ENCODE measurements around the gene MRPL14. TPM values are rescaled to one million over a fixed set of nuclear protein-coding genes. Genes with fewer than 3 reads are reported as not detected.

The MRPL14 gene
- total RNA-seq, 4 donors from 2014 or later: 45.7 to 74.3 (median 52.0) TPM

GRCh38 chr6:44169886-44170570 is 42.8 kb upstream of the MRPL14 start:
- TF ChIP-seq, protein P1, sequence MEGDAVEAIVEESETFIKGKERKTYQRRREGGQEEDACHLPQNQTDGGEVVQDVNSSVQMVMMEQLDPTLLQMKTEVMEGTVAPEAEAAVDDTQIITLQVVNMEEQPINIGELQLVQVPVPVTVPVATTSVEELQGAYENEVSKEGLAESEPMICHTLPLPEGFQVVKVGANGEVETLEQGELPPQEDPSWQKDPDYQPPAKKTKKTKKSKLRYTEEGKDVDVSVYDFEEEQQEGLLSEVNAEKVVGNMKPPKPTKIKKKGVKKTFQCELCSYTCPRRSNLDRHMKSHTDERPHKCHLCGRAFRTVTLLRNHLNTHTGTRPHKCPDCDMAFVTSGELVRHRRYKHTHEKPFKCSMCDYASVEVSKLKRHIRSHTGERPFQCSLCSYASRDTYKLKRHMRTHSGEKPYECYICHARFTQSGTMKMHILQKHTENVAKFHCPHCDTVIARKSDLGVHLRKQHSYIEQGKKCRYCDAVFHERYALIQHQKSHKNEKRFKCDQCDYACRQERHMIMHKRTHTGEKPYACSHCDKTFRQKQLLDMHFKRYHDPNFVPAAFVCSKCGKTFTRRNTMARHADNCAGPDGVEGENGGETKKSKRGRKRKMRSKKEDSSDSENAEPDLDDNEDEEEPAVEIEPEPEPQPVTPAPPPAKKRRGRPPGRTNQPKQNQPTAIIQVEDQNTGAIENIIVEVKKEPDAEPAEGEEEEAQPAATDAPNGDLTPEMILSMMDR (IDR thresholded peaks at IDR 0.05): no peak
- no peak for TF ChIP-seq POLR2A (IDR thresholded peaks at IDR 0.05)
- no peak overlapping the region for H3K4me3 ChIP-seq (ENCODE audit: low read depth, poor library complexity, severe bottlenecking)
- WGBS, 2 donors: 71 to 79% methylated on average over 10 of the region's 10 CpGs
- intact Hi-C loops (cut with DNase I; ENCODE audit: low total_unique reads): loop anchor here (5.0 kb wide), 2 partner anchors 67 to 87 kb away; partner anchors contain the start of gene SLC35B2
- no peak for DNase-seq (ENCODE audit: low spot score in 2 of 2)

GRCh38 chr6:44169154-44169553 is 41.9 kb upstream of the MRPL14 start:
- peak in 1 of 2 donors; percentile 58 for DNase-seq (ENCODE audit: low spot score in 2 of 2)
- WGBS, 2 donors: 35% methylated on average over 9 of the region's 9 CpGs
- H3K4me3 ChIP-seq (ENCODE audit: low read depth, poor library complexity, severe bottlenecking): no peak overlapping the region
- intact Hi-C loops (cut with DNase I; ENCODE audit: low total_unique reads): no loop called here
- TF ChIP-seq, protein P1 (IDR thresholded peaks at IDR 0.05): no peak
- no peak for TF ChIP-seq POLR2A (IDR thresholded peaks at IDR 0.05)

DNA sequence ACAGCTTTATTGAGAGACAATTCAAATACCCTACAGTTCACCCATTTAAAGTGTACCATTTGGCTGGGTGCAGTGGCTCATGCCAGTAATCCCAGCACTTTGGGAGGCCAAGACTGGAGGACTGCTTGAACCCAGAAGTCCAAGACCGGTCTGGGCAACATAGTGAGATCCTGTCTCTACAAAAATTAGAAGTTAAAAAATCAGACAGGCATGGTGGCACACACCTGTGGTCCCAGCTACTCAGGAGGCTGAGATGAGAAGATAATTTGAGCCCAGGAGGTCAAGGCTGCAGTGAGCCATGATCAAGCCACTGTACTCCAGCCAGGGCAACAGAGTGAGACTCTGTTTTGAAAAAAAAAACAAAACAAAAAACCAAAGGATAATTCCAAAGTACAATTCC is 40.3 kb upstream of the MRPL14 start:
- intact Hi-C loops (cut with DNase I; ENCODE audit: low total_unique reads): no loop called here
- no peak for DNase-seq (ENCODE audit: low spot score in 2 of 2)
- TF ChIP-seq, protein P1 (IDR thresholded peaks at IDR 0.05): no peak
- no peak for TF ChIP-seq POLR2A (IDR thresholded peaks at IDR 0.05)
- H3K4me3 ChIP-seq (ENCODE audit: low read depth, poor library complexity, severe bottlenecking): no peak overlapping the region
- 96 to 100% methylated on average over 1 of the region's 1 CpG for WGBS, 2 donors

DNA sequence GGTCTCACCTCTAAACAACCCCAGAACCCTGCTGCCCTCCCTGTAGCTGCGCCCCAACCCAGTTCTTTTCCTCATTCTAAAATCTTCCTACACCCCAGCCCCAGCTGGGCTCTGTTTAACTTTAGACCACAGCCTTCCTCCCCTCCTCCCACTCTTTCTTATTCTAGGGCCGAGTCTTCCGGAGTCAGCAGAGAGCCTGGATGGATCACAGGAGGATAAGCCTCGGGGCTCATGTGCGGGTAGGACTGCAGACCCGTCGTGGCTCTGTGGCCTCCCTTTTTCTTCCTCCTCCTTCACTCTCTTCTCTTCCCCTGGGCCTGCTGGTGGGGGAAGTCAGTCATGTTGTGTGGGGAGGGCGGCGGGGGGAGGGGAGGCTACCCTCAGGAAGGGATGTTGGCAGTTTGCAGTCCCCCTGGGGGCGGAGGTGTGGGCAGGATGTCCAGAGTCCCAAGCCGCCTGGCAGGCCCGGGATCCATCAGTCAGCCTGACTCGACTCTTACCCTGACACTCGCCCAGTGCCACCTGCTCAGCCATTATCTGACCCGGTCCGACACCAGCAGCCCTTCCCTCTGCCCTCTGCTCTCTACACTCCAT is 39.4 kb upstream of the MRPL14 start:
- intact Hi-C loops (cut with DNase I; ENCODE audit: low total_unique reads): no loop called here
- WGBS, 2 donors: 55 to 66% methylated on average over 16 of the region's 16 CpGs
- DNase-seq (ENCODE audit: low spot score in 2 of 2): no peak
- TF ChIP-seq POLR2A (IDR thresholded peaks at IDR 0.05): no peak
- TF ChIP-seq, protein P1 (IDR thresholded peaks at IDR 0.05): no peak
- H3K4me3 ChIP-seq (ENCODE audit: low read depth, poor library complexity, severe bottlenecking): no peak overlapping the region

DNA sequence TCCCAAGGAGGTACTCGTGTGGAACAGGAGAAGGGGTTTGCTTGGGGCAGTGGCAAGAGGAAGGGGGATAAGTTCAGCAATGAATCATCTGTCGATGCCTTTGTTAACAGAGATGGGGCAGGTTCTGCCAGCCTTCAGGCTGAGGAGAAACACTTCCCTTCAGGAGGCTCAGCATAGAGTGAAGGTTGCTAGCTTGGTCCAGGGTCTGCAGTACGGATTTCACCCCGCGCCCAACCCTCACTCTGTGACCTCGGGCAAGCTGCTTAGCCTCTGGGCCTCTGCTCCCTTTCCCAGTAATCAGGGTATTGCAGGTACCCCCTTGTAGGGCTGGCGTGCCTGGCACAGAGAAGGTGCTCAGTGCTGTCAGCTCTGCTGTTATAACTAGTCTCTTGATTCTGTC is 38.9 kb upstream of the MRPL14 start:
- no peak for DNase-seq (ENCODE audit: low spot score in 2 of 2)
- WGBS, 2 donors: 74 to 75% methylated on average over 7 of the region's 7 CpGs
- no peak overlapping the region for H3K4me3 ChIP-seq (ENCODE audit: low read depth, poor library complexity, severe bottlenecking)
- intact Hi-C loops (cut with DNase I; ENCODE audit: low total_unique reads): no loop called here
- TF ChIP-seq, protein P1 (IDR thresholded peaks at IDR 0.05): no peak
